ENCODE results near the gene CROT. TPM values are rescaled to one million over a fixed set of nuclear protein-coding genes. Genes with fewer than 3 reads are reported as not detected.
"Not testable (repeated sequence)": the region's sequence is repeated elsewhere in the genome, so short reads cannot be mapped to it uniquely, and the experiment has no call there.

Gene CROT, protein sequence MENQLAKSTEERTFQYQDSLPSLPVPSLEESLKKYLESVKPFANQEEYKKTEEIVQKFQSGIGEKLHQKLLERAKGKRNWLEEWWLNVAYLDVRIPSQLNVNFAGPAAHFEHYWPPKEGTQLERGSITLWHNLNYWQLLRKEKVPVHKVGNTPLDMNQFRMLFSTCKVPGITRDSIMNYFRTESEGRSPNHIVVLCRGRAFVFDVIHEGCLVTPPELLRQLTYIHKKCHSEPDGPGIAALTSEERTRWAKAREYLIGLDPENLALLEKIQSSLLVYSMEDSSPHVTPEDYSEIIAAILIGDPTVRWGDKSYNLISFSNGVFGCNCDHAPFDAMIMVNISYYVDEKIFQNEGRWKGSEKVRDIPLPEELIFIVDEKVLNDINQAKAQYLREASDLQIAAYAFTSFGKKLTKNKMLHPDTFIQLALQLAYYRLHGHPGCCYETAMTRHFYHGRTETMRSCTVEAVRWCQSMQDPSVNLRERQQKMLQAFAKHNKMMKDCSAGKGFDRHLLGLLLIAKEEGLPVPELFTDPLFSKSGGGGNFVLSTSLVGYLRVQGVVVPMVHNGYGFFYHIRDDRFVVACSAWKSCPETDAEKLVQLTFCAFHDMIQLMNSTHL
- 17.7 TPM for polyA plus RNA-seq (2013, experiment 1 of 4)
- 24.8 TPM for polyA plus RNA-seq (2013, experiment 2 of 4)
- 16.1 TPM for polyA plus RNA-seq (2013, experiment 3 of 4)
- 21.0 TPM for polyA plus RNA-seq (2013, experiment 4 of 4)

DNA sequence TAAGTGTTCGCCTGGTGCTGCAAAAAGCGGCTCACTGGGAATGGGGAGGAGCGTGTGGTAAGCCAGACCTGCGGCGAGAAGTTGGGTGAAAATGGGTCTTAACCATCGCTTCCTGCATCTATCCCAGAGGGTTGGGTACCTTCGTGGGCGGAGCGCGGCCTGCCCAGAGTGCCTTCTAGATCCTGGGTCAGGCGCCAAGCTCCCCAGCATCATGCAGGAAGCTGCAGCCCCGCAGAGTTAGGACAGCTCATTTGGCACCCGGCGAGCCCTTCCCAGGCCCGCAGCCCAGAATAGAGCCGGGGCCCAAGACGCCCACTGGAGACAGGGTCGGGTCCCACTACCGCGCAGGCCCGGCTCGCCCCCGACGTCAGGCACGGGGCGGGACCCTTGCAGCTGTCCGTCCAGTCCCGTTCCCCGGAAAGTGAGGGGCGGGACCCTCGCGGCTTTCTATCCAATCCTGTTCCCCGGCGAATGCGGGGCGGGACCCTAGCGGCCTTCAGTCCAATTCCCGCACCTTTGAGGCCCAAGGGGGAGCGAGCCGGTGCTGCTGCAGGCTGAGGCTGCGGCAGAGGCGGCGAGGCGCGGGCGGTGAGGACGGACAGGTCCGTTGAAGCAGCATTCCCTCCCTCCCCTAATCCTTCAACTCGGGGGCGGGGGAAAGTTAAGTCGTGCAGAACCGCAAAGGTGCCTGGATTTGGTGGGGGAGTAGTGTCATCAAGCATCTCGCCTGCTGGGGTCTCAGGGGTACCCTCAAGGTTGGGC lies at the start of gene CROT:
CROT (plus strand) TSS at position 499 of the 762 bp plus-strand sequence. CDS start 3,405 bp downstream, outside the sequence.
- peak within 1 kb of the TSS; percentile 22 for H3K27ac ChIP-seq (ENCODE audit: insufficient read depth, low read depth, low read length, poor library complexity, severe bottlenecking)
- H3K9me3 ChIP-seq (ENCODE audit: control insufficient read depth, low read length) = no peaks in the 10 kb centered on the region
- WGBS, 2 experiments = 1% methylated on average over 53 of the region's 53 CpGs
- H3K36me3 ChIP-seq (ENCODE audit: control insufficient read depth, insufficient read depth, low read length) = peaks cover 19% of the 10 kb centered on the region
- peak within 1 kb of the TSS; percentile 64 for H3K4me3 ChIP-seq (ENCODE audit: insufficient read depth, low read depth, low read length)
- H3K4me1 ChIP-seq (ENCODE audit: control insufficient read depth, insufficient read depth, low read length) = no peaks in the 10 kb centered on the region
- H3K27me3 ChIP-seq (ENCODE audit: control insufficient read depth, insufficient read depth, low read length, poor library complexity, severe bottlenecking) = no peaks in the 10 kb centered on the region

DNA sequence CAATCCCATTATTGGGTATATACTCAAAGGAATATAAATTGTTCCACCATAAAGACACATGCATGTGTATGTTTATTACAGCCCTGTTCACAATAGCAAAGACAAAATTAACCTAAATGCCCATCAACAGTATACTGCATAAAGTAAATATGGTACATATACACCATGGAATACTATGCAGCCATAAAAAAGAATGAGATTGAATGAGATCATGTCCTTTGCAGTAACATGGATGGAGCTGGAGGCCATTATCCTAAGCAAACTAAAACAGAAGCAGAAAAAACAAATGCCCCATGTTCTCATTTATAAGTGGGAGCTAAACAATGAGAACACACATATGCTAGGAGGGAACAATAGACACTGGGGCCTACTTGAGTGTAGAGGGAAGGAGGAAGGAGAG lies 44.7 kb upstream of the CROT start:
- Histone ChIP-seq H3K36me3 (ENCODE audit: control insufficient read depth, insufficient read depth, low read length) (no peaks in the 10 kb centered on the region), H3K4me1 (ENCODE audit: control insufficient read depth, insufficient read depth, low read length) (no peaks in the 10 kb centered on the region), H3K4me3 (ENCODE audit: insufficient read depth, low read depth, low read length) (no peak overlapping the region), H3K27ac (ENCODE audit: insufficient read depth, low read depth, low read length, poor library complexity, severe bottlenecking) (no peak overlapping the region), H3K9me3 (ENCODE audit: control insufficient read depth, low read length) (no peaks in the 10 kb centered on the region), H3K27me3 (ENCODE audit: control insufficient read depth, insufficient read depth, low read length, poor library complexity, severe bottlenecking) (no peaks in the 10 kb centered on the region)

DNA sequence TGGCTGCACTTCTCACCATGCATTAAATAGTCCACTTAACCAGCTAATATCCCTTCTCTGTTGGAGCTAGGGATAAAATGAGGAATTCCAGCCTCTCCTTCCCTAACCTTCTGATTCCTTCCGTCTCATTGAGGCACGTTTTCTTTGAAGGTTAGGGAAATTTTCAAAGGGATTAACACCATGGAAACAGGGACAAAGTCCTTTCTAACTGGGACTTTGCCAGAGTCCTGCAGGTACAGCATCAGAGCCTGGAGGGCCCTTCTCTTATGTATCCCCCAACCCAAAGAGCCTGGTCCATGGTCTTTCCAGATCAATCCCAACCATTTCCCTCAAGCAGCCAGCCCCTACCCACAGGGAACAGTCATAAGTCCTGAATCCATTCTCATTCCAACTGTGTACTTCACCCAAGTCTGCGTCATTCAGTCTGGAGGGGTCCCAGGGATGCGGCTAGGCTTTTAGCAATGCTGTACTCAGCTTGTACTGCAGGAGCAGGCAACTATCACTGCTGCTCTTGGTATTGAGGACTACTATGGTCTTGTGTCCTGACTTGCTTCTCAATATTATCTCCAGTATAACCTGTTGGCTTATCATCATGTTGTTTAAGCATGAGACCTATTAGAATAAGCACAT lies 34.6 kb upstream of the CROT start:
- H3K4me3 ChIP-seq (ENCODE audit: insufficient read depth, low read depth, low read length) = no peak overlapping the region
- no peaks in the 10 kb centered on the region for H3K36me3 ChIP-seq (ENCODE audit: control insufficient read depth, insufficient read depth, low read length)
- no peaks in the 10 kb centered on the region for H3K9me3 ChIP-seq (ENCODE audit: control insufficient read depth, low read length)
- H3K27me3 ChIP-seq (ENCODE audit: control insufficient read depth, insufficient read depth, low read length, poor library complexity, severe bottlenecking) = no peaks in the 10 kb centered on the region
- no peaks in the 10 kb centered on the region for H3K4me1 ChIP-seq (ENCODE audit: control insufficient read depth, insufficient read depth, low read length)
- WGBS, 2 experiments = 63 to 80% methylated on average over 4 of the region's 4 CpGs
- H3K27ac ChIP-seq (ENCODE audit: insufficient read depth, low read depth, low read length, poor library complexity, severe bottlenecking) = no peak overlapping the region

DNA sequence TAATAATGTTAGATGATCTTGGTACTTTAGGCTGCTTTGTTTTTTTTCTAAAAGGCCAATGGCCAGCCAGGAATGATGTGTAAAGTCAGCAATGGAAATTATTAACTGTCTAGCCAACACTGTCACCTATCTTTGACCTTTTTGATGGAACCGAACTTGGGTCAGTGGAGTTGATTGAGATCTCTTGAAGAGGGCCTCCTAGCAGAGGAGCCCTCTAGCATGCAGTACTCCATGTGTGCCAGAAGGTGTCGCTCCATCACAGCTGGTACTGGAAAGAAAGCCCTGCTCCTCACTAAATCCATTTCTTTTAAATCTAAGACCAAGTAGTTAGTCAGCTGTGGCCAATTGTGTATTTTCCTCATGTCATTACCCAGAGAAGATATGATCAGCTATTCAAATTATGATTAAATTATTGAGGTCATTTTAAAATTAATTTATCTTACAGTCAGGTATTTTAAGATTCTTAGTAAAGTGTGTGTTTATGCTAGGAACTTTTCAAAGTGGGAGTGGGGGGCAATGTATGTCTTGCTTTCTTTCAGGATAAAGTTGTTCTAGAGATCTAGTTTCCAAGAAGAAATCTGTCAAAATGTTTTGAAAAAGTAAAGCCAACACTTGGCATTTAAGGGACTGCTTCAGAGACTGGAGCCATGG lies 33.1 kb upstream of the CROT start:
- no peaks in the 10 kb centered on the region for H3K9me3 ChIP-seq (ENCODE audit: control insufficient read depth, low read length)
- no peak overlapping the region for H3K4me3 ChIP-seq (ENCODE audit: insufficient read depth, low read depth, low read length)
- no peaks in the 10 kb centered on the region for H3K36me3 ChIP-seq (ENCODE audit: control insufficient read depth, insufficient read depth, low read length)
- H3K4me1 ChIP-seq (ENCODE audit: control insufficient read depth, insufficient read depth, low read length) = no peaks in the 10 kb centered on the region
- 47 to 48% methylated on average over 2 of the region's 2 CpGs for WGBS, 2 experiments
- H3K27ac ChIP-seq (ENCODE audit: insufficient read depth, low read depth, low read length, poor library complexity, severe bottlenecking) = no peak overlapping the region
- no peaks in the 10 kb centered on the region for H3K27me3 ChIP-seq (ENCODE audit: control insufficient read depth, insufficient read depth, low read length, poor library complexity, severe bottlenecking)

DNA sequence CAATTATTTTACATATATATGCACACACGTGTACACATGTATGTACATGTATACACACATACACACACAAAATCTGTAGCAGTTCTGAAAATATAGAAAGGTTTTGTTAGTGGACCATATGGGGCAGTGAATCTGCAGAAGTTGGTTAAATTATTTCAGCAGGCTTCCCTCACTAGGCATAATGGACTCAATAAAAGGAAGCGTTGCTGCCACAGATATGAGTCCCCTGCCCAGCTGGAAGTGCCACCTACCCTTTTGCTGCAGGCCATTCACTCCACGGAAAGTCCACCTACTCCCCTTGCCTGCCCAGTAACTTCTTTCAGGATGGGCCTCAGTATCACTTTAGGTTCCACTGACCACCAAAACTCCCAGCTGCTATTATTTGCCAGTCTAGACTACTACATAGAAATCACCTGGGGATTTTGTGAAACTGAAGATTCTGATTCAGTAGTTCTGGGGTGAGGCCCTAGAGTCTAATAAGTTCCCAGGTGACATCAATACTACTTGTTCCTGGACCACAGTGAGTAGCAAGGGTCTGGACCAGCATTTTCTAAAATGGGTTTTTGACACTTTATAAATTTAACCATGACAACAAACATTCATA lies 29.3 kb upstream of the CROT start:
- Histone ChIP-seq H3K4me1 (ENCODE audit: control insufficient read depth, insufficient read depth, low read length) (no peaks in the 10 kb centered on the region), H3K9me3 (ENCODE audit: control insufficient read depth, low read length) (no peaks in the 10 kb centered on the region), H3K27ac (ENCODE audit: insufficient read depth, low read depth, low read length, poor library complexity, severe bottlenecking) (no peak overlapping the region), H3K27me3 (ENCODE audit: control insufficient read depth, insufficient read depth, low read length, poor library complexity, severe bottlenecking) (no peaks in the 10 kb centered on the region), H3K36me3 (ENCODE audit: control insufficient read depth, insufficient read depth, low read length) (no peaks in the 10 kb centered on the region), H3K4me3 (ENCODE audit: insufficient read depth, low read depth, low read length) (no peak overlapping the region)
- 93 to 98% methylated on average over 2 of the region's 3 CpGs for WGBS, 2 experiments

DNA sequence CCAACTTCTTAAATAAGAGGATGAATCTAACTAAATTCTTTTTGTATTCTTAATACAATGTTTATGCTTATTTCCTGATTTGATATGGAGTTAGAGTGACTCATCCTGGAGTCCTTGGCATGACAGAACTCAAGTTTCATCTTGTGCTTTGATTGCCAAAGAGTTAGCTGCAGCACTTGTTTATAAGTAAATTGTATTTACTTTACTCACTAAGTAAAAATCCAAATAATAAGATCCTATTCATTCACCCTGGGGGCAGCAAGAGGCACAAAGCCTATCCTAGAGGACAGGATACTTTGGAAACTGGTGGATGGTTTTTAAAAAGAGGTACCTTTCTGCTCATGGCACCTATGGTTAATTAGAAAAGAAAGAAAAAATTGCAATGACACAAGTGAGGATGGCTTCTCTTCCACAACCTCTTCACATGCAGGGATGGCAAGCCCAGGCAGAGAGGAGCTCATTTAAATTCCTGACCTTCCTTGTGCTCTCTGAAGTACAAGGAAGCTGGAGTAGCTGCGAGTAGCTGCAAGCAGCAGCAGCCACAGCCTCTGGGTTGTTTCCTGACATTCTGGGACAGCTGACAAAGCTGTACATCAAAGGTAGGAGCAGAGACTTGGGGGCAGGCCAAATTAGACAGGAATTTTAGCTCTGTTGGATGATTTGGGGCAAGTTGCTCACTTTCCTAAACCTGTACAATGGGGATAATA lies 28.5 kb upstream of the CROT start:
- 75 to 83% methylated on average over 1 of the region's 1 CpG for WGBS, 2 experiments

DNA sequence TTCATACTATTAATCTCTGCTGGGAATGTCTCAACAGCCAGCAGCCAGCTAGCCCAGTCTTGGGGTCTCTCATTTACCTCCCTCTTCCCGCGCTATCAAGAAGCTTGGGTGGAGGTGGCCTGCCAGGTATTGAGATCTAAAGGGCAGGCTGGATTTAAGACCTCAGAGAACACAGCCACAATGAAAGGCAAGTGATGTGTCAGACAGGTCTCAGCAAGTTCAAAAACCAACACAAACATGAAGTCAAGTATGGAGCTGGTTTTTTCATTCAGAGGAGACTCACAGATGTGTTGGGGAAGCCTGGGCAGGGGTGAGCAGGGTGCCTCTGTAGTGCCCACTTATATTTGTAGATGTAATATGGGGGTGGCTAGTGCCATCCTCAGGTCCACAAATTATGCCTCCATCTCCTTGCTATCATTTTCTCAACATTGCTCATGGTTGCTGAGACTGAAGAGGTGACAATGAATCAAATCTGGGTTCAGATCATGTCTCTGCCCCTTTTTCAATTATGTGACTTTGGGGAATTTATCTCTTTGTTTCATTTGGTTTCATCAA lies 27.7 kb upstream of the CROT start:
- no peaks in the 10 kb centered on the region for H3K27me3 ChIP-seq (ENCODE audit: control insufficient read depth, insufficient read depth, low read length, poor library complexity, severe bottlenecking)
- no peak overlapping the region for H3K27ac ChIP-seq (ENCODE audit: insufficient read depth, low read depth, low read length, poor library complexity, severe bottlenecking)
- no peak overlapping the region for H3K4me3 ChIP-seq (ENCODE audit: insufficient read depth, low read depth, low read length)
- no peaks in the 10 kb centered on the region for H3K9me3 ChIP-seq (ENCODE audit: control insufficient read depth, low read length)
- peaks cover 3% of the 10 kb centered on the region for H3K36me3 ChIP-seq (ENCODE audit: control insufficient read depth, insufficient read depth, low read length)
- H3K4me1 ChIP-seq (ENCODE audit: control insufficient read depth, insufficient read depth, low read length) = no peaks in the 10 kb centered on the region
- WGBS, 2 experiments = 96 to 97% methylated on average over 2 of the region's 2 CpGs

More for the DNA sequence above, 28.5 kb upstream of the CROT start:
- no peak overlapping the region for H3K27ac ChIP-seq (ENCODE audit: insufficient read depth, low read depth, low read length, poor library complexity, severe bottlenecking)
- H3K27me3 ChIP-seq (ENCODE audit: control insufficient read depth, insufficient read depth, low read length, poor library complexity, severe bottlenecking) = no peaks in the 10 kb centered on the region
- no peak overlapping the region for H3K4me3 ChIP-seq (ENCODE audit: insufficient read depth, low read depth, low read length)
- H3K36me3 ChIP-seq (ENCODE audit: control insufficient read depth, insufficient read depth, low read length) = no peaks in the 10 kb centered on the region
- H3K4me1 ChIP-seq (ENCODE audit: control insufficient read depth, insufficient read depth, low read length) = no peaks in the 10 kb centered on the region
- no peaks in the 10 kb centered on the region for H3K9me3 ChIP-seq (ENCODE audit: control insufficient read depth, low read length)

DNA sequence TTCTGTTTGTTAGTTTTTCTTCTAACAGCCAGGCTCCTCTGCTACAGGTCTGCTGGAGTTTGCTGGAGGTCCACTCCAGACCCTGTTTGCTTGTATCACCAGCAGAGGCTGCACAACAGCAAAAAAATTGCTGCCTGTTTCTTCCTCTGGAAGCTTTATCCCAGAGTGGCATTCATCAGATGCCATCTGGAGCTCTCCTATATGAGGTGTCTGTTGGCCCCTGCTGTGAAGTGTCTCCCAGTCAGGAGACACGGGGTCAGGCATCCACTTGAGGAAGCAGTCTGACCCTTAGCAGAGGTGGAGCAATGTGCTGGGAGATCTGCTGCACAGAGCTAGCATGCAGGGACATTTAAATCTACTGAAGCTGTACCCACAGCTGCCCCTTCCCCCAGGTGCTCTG lies 26.7 kb upstream of the CROT start:
- H3K27ac ChIP-seq (ENCODE audit: insufficient read depth, low read depth, low read length, poor library complexity, severe bottlenecking) = no peak overlapping the region
- WGBS, 2 experiments = 87 to 92% methylated on average over 1 of the region's 1 CpG
- H3K9me3 ChIP-seq (ENCODE audit: control insufficient read depth, low read length) = peaks cover 2% of the 10 kb centered on the region
- no peaks in the 10 kb centered on the region for H3K27me3 ChIP-seq (ENCODE audit: control insufficient read depth, insufficient read depth, low read length, poor library complexity, severe bottlenecking)
- H3K4me1 ChIP-seq (ENCODE audit: control insufficient read depth, insufficient read depth, low read length) = no peaks in the 10 kb centered on the region
- H3K4me3 ChIP-seq (ENCODE audit: insufficient read depth, low read depth, low read length) = no peak overlapping the region
- H3K36me3 ChIP-seq (ENCODE audit: control insufficient read depth, insufficient read depth, low read length) = peaks cover 10% of the 10 kb centered on the region

DNA sequence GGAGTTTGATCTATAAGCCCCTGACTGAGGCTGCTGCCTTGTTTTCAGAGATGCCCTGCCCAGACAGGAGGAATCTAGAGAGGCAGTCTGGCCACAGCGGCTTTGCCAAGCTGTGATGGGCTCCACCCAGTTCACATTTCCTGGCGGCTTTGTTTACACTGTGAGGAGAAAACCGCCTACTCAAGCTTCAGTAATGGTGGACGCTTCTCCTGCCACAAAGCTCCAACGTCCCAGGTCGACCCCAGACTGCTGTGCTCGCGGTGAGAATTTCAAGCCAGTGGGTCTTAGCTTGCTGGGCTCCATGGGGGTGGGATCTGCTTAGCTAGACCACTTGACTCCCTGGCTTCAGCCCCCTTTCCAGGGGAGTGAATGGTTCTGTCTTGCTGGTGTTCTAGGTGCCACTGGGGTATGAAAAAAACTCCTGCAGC lies 26.3 kb upstream of the CROT start:
- not testable (repeated sequence) for H3K27ac ChIP-seq (ENCODE audit: insufficient read depth, low read depth, low read length, poor library complexity, severe bottlenecking); H3K4me3 ChIP-seq (ENCODE audit: insufficient read depth, low read depth, low read length); H3K4me1 ChIP-seq (ENCODE audit: control insufficient read depth, insufficient read depth, low read length); H3K9me3 ChIP-seq (ENCODE audit: control insufficient read depth, low read length); H3K27me3 ChIP-seq (ENCODE audit: control insufficient read depth, insufficient read depth, low read length, poor library complexity, severe bottlenecking)
- 89 to 90% methylated on average over 8 of the region's 8 CpGs for WGBS, 2 experiments
- peaks cover 10% of the 10 kb centered on the region for H3K36me3 ChIP-seq (ENCODE audit: control insufficient read depth, insufficient read depth, low read length)

Measured in ectodermal cell (in vitro differentiated cells).